ENCODE results near the gene VWA7.

Gene VWA7

DNA sequence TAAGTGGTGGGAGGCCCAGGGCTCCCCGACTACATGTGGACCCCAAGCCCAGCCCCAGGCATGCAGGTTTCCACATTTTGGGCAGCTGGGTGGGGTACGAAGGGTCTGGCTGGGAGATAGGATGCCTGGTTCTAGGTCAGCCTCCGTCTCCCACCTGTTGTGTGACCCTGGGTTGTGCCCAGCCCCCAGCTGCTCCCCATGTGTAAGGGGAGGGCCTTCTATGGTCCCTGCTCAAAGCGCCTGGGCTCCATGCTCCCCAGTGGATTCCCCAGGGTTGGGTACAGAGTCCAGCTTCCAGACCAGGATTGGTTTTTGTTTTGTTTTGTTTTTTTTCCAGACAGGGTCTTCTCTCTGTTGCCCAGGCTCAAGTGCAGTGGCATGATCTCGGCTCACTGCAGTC, 1.1 kb upstream of the VWA7 start:
- DNase-seq = no peak

GRCh38 chr6:31777667-31778050, 531 bp upstream of the VWA7 start:
- DNase-seq = no peak

GRCh38 chr6:31776485-31776988, 591 bp downstream of the VWA7 start:
- no peak for DNase-seq

DNA sequence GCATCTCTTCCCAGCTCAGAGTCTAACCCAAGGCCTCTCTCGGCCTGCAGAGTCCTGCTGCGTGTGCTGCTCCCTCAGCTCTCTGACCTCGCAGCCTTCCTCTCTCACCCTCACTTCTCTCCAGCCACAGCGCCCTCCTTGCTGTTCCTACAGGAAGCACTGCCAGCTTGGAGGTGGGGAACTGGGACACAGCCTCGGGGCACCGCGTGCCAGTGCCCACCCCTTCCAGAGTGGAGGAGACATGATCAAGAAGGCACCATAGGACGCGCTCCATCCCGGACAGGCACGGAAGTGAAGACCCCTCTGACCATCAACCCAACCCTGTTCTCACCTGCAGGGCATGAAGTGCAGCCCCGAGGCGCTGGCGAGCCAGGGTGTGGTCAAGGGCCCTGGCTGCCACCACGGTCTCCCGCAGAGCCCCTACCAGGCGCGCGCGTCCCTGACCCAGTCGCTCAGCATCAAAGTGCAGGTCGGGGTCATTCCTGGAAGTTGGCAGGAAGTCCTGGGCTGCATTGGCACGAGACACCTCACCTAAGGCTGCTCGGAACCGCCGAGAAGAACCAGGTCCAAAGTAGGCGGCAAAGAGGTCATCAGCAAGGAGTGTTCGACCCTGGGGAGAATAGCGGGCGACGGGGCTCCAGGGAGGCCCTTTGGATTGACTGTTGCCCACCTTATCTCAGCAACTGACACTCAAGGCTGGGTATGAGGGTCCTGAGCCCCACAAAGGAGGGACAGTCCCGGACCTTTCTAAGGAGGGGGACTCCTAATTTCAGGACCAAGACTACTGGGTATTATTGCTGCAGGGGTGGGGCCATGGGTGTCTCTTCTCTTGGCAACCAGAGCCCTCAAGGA, 1.3 kb downstream of the VWA7 start:
- DNase-seq = no peak

DNA sequence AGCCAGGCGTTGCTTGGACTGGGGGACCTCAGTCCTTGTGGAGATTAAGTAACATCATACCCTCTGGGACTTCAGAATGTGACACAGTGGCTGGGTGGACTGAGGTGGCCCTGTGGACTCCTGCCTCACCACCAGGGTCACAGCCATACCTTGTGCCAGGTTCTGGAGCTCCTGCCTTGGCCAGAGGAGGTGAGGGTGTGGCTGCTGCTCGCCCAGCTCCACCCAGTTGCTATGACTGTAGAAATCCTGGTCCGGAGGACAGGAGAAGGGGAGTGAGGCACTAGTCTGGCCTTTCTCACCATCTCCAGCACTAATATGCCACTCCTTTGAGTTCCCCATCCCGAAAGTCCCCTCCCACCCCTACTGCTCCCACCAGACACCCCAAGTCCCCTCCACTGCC, 1.9 kb downstream of the VWA7 start:
- DNase-seq = no peak

- DNase-seq = no peak
These were observed 5.2 kb downstream of the VWA7 start for GRCh38 chr6:31771992-31772358.

GRCh38 chr6:31770860-31771259, 6.3 kb downstream of the VWA7 start:
- DNase-seq = no peak

GRCh38 chr6:31769684-31770371, 7.3 kb downstream of the VWA7 start:
- peak; percentile 68 for DNase-seq

DNA sequence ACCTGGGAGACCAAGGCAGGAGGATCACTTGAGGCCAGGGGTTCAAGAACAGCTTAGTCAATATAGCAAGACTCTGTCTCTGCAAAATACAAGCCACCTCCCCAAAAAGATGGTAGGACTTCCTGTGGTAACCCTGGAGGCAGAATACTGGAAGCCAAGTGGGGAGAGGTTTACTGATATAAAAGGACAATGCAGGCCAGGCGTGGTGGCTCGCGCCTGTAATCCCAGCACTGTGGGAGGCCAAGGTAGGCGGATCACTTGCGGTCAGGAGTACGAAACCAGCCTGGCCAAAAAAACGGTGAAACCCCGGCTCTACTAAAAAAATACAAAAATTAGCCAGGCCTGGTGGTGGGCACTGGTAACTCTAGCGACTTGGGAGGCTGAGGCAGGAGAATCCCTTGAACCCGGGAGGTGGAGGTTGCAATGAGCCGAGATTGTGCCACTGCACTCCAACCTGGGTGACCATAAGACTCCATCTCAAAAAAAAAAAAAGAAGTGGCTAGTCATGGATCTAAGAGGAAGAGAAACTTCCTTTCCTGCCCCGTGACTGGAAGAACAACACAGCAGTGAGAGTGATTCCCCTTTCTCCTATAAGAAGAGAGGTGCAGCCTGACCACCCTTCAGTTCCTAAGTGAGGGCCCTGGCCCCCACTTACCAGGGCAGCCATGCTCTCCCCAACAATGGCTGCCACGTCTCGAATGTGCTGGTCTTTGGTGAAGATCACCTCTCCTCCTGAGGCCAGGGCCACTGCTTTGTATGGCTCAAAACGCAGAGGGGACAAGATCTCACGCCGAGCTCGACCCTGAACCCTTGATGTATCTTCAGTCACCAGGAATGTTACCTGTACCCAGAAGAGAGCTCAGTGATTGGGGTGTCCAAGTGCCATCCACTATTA, 8.5 kb downstream of the VWA7 start:
- no peak for DNase-seq

DNA sequence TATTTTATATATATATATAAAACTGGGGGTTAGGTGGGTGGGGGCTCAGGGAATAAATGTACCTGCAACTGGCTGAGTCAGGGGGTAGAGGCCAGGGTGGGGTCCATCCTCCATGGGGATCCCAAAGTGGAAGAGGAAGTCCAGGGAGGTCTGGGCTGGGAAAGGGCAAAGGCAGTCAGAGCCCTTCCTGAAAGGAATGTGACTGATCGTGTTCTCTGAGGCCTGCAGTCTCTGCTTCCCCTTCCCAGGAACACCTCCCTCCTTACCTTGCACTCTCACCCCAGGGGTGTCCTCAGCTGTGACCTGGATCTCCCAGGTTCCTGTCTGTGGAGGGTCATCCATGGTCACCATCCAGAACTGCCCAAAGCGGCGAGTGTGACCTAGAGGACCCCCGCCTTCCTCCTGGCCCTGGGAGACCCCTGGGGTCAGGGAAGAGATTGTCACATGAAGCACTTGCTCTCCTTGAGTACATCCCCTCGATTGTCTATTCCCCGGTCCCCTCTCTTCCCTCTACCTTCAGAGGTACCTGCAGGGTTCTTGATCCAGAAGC, 10.0 kb downstream of the VWA7 start:
- DNase-seq = no peak

GRCh38 chr6:31765910-31766794, 11.0 kb downstream of the VWA7 start:
- no peak for DNase-seq

DNA sequence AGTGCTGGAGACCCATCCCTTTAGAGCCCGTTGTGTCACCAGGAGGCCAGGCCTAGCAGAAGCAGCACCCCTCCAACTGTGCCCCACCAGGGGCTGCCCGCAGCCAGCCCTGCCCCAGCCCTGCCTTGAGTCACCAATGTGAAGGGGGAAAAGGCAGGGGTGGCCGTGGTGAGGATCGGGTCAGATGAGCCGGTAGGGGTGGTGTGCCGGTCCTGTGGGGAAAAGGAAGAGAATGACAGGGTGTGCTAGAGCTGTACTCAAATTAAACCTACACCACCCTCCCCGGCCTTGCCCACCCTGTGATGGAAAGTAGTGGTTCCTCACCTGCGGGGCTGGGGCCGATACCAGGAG, 11.6 kb downstream of the VWA7 start:
- no peak for DNase-seq

- no peak for DNase-seq
These were observed 12.9 kb downstream of the VWA7 start for GRCh38 chr6:31764198-31764597.

GRCh38 chr6:31763619-31763940, 13.5 kb downstream of the VWA7 start:
- no peak for DNase-seq

DNA sequence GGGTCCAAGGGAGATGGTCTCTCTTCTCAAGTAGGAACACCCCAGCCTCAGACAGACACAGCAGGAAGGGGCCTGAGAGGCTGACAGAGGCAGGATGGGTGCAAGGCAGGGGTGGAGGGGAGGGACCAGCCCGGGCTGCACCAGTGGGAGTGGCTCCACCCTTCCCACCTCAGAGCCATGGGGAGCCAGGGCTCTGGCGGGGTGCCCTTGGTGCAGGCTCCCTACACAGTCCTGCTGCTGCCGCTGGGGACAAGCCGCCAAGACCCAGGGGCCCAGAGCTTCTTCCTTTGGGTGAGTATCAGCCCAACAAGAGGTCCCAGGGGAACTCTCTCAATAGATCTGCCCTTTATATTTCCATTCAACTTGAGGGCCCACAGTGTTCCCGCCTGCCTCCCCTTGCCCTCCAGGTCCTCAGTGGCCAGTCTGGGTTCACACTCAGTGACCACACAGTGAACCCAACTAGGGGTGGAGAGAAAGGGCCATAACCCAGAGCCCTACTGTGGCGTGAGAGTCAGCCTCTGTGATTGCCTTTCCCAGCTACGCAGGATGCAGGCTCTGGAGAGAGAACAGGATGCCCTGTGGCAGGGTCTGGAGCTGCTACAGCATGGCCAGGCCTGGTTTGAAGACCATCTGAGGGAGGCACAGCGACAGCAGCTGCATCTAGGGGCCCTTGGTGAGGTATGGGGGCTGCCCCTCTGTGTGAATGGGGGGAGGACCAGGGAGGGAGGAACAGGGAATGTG, 14.1 kb downstream of the VWA7 start:
- DNase-seq = no peak

GRCh38 chr6:31762356-31762755, 14.8 kb downstream of the VWA7 start, which contains the start of gene SAPCD1:
Gene SAPCD1 (plus strand): TSS chr6:31762656. CDS start chr6:31763055, 399 bp downstream.
- no peak for DNase-seq

DNA sequence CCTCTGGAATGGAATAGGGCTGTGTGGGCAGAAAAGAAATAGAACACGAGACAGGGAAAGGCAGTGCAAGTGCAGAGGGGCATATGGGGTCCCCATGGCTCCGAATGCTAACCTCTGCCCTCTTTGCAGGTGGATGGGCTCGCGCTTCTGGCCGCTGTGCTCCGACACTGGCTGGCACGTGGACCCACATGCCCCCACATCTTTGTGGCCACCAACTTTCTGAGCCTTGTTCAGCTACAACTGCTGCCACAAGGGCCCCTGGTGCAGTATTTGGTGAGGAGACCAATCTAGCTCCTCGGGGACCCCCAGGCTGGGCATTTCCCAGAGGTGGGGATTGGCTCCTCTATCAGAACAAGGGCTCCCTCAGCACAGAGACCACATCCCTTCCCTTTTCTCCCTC, 15.8 kb downstream of the VWA7 start:
- no peak for DNase-seq

DNA sequence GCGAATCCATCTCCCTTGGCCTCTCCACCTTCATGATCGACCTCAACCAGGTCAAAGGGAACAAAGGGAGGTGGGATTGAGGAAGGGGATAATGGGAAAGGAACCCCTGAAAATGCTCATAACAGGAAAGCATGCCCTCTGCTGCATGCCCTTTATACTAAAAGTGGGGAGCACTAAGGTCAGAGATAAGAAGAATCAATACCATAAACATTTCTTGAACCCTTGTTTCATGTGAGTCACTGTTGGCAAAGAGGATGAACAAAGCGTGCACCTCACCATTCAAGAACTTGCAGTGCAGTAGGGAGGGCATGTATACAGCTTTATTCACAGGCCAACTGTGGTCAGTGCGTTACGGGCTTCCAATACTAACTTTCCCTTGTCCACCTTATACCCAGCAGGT, 16.3 kb downstream of the VWA7 start:
- no peak for DNase-seq

DNA sequence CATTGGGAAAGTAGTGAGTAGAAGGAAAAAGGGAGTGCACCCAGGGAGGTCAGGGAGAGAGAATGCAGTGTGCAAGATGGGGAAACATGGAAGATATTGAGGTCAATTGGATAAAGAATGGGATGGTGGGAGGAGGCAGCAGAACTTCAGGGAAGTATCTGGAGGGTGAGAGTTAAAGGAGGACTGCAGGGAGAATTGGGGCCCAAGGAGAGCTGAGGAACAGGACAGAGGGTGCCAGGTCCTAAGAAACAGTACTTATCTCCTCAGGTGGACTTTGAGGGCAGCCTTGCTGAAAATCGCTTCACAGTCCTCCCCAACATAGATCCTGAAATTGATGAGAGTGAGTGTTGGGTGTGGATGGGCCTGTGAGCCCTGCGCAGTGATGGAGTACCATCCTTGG, 18.8 kb downstream of the VWA7 start:
- DNase-seq = no peak

DNA sequence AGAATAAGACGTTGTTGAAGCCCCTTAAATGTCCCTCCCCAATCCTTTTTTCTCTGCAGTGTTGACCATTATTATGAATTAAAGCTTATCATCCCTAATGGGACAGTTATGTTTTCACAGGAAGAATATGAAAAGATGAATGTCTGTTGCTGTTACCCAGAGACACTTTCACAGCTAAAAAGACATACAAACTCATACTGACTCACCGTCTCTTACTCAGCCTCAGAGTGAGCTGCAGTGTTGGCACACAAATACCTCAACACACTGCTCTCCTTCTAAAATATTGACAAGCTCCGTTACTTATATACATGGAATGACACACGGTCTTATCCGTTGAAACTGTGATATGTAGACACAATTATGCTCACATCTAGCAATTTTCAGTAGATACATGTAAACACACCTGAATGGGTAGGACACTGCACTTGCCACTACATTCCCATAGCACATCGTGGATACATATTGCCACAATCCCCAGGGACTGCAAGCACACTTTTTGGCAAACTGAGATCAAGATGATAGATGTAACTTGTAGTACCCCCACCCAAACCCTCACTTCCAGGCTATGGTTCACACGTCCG, 24.3 kb downstream of the VWA7 start:
- no peak for DNase-seq

DNA sequence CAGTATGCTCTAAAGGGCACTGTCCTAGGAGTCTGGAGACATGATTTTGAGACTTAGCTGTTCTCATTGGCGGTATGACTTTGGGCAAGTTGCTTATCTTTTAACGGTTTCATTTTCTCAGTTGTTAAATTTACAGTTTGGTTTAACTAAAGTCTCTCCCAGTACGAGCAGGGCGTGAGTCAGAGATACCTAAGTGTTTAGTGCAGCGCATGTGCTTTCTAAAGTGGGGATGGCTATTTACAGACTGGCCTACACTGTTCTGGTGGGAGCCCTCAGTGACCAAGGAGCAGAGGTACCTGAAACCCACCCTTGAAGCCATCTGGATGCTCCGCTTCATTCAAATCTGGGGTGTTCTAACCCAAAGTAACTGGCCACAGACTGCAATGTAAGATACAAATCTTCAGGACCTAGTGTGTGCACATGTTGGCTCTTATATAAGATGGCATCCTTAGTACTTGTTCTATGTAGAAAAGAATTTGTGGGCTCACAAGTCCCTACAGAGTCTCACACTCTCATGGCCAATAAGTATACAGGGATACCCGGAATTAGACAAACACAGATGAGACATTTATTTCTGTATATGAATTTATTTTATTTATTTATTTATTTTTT, 26.6 kb downstream of the VWA7 start:
- no peak for DNase-seq
